IPS-18c (cell line): ENCODE results near the gene ZNF622.
"Not testable (repeated sequence)": the region's sequence is repeated elsewhere in the genome, so short reads cannot be mapped to it uniquely, and the experiment has no call there.

Experiments used
- H3K4me3 ChIP-seq: 2 replicates; pipeline ENCODE4 v1.7.0; 2013; ENCODE audit warnings: low read depth, mild to moderate bottlenecking, low read length, moderate library complexity; ENCODE audit not compliant: insufficient read depth
- H3K9me3 ChIP-seq: one replicate; pipeline ENCODE4 v1.6.1; 2013; ENCODE audit warnings: mild to moderate bottlenecking, low read length, moderate library complexity; ENCODE audit not compliant: control insufficient read depth, insufficient read depth

The ZNF622 gene

GRCh38 chr5:16484081-16484480, 18.5 kb upstream of the ZNF622 start:
- no peak overlapping the region for H3K4me3 ChIP-seq
- H3K9me3 ChIP-seq: no peaks in the 10 kb centered on the region

DNA sequence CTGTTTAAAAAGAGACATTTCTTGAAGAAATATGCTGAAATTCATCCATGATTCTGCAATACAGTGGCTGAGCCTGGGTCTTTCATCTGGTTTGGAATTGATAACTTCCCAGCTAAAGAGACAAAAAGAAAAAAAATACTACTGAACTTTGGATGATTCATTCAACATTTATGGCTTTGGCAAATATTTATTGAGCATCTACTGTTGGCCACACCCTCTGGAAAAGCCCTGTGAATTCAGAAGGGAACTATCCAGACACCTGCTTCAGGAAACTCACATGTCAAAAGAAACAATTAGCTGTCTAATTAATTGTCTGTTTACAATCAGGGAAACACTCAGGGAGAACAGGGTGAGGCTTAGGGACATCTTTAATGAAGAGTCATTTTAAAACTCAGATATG, 17.8 kb upstream of the ZNF622 start:
- Histone ChIP-seq H3K9me3 (no peaks in the 10 kb centered on the region), H3K4me3 (no peak overlapping the region)

- Histone ChIP-seq H3K4me3 (no peak overlapping the region), H3K9me3 (no peaks in the 10 kb centered on the region)
These were observed 17.3 kb upstream of the ZNF622 start for GRCh38 chr5:16482891-16483290.

GRCh38 chr5:16480821-16481538, 15.4 kb upstream of the ZNF622 start:
- Histone ChIP-seq H3K4me3 (no peak overlapping the region), H3K9me3 (no peaks in the 10 kb centered on the region)

DNA sequence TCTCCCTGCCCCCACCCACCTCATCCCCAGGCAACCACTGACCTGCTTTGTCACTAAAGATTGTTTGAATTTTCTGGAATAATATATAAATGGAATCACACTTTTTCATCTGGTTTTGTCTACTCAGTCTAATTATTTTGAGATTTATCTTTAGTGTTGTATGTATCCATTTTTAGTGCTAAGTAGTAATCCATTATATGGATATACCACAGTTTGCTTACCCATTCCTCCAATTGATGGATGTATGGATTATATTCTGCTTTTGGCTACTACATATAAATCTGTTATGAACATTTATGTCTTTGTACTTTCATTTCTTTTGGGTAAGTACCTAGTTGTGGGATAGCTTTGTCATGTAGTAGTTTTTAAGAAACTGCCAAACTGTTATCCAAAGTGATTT, 14.5 kb upstream of the ZNF622 start:
- no peak overlapping the region for H3K4me3 ChIP-seq
- no peaks in the 10 kb centered on the region for H3K9me3 ChIP-seq

- no peaks in the 10 kb centered on the region for H3K9me3 ChIP-seq
- H3K4me3 ChIP-seq: no peak overlapping the region
These were observed 11.9 kb upstream of the ZNF622 start for GRCh38 chr5:16477541-16477940.

GRCh38 chr5:16476417-16476816, 10.8 kb upstream of the ZNF622 start:
- not testable (repeated sequence) for H3K9me3 ChIP-seq, H3K4me3 ChIP-seq

DNA sequence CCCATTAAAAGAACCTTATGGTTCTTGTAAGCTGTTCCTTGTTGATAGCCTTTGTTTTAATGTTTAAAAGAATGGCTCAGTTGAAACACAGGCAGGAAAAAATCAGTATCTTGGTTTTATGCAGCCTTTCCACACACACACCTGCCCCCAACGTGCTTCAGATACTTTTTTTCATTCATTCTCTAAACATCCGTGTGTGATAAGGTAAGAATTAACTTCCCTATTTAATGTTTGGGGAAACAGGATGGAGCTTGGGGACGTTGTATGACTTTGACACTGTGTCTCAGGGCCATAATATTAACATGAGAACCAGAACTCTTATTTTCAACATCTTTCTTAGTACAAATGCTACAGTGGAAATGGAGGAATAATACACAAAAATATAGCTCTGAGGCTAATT, 5.8 kb upstream of the ZNF622 start:
- H3K4me3 ChIP-seq: no peak overlapping the region

DNA sequence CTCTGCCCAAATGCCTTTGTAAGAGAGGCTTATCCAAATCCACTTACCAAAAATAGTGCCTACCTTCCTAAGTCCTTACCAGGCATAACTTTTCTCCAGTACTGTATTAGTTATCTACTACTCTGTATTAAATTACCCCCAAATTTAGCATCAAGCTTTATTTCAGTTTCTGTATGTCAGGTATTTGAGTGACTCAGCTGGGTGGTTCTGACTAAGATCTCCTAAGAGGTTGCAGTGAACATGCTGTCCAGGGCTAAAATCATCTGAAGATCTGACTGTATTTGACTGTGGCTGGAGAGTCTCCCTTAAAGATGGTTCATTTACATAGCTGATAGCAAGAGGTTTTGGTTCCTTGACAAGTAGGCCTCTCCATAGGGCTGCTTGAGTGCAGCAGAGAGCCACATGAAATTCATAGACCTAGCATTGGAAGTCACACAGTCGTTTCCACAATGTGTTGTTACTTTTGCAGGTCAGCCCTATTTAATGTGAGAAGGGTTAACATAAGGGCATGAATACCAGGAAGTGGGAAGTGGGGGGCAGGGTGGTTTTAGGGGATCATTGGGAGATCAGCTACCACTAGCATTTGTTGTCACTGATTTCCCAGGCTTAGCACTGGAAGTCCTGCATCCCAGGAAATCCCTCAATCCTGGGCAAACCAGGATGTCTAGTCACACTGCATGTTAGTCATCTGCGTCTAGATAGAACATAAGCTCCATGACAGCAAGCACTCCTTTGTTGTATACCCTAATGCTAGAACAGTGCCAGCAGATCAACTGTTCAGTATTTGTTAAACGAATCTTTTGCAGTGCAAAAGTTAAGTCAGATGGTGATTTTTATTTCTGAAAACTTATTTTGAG, 2.0 kb upstream of the ZNF622 start:
- no peak overlapping the region for H3K4me3 ChIP-seq
- no peaks in the 10 kb centered on the region for H3K9me3 ChIP-seq

More for the DNA sequence above, 5.8 kb upstream of the ZNF622 start:
- H3K9me3 ChIP-seq: no peaks in the 10 kb centered on the region

- Histone ChIP-seq H3K9me3 (no peaks in the 10 kb centered on the region), H3K4me3 (peak overlapping the region; percentile 77)
These were observed 696 bp downstream of the ZNF622 start for GRCh38 chr5:16464664-16465543.

- H3K9me3 ChIP-seq: no peaks in the 10 kb centered on the region
These were observed 1.4 kb downstream of the ZNF622 start for GRCh38 chr5:16464231-16464630.

DNA sequence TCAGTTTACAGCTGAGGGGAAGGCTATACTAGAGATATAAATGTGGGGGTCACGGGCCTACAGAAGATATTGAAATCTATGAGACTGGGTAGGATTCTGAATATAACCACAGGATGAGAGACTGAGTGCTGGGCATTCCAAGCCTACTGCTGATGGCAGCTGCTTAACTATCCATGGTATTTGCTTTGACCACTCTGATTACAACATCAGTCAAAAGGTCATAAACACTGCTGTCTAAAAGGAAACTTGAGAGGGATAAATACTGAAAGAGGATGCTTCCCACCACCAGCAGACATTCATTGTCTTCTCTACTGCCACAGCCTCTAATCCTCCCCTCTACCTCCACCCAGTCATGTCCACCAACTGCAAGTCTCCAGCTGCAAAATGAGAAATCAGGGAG, 3.8 kb downstream of the ZNF622 start:
- Histone ChIP-seq H3K4me3 (no peak overlapping the region), H3K9me3 (no peaks in the 10 kb centered on the region)

More at GRCh38 chr5:16464231-16464630, 1.4 kb downstream of the ZNF622 start:
- peak overlapping the region; percentile 77 for H3K4me3 ChIP-seq

DNA sequence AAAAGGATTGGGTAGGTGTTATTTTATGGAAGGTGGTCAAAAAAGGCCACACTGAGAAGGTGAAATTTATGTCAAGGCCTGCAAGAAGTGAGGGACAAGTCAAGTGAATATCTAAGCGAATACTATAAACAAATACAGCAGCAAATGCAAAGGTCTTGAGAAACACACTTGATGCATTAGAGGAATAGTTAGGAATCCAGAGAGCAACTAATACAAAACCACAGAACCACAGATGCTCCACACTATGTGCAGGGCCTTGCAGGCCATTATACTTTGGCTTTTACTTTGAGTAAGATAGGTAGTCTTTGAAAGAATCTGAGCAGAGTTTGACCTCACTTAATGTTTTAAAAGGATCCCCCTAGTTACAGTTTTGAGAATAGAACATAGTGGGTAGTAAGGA, 4.6 kb downstream of the ZNF622 start:
- Histone ChIP-seq H3K9me3 (no peaks in the 10 kb centered on the region), H3K4me3 (no peak overlapping the region)

GRCh38 chr5:16459451-16459850, 6.1 kb downstream of the ZNF622 start:
- no peak overlapping the region for H3K4me3 ChIP-seq
- no peaks in the 10 kb centered on the region for H3K9me3 ChIP-seq

DNA sequence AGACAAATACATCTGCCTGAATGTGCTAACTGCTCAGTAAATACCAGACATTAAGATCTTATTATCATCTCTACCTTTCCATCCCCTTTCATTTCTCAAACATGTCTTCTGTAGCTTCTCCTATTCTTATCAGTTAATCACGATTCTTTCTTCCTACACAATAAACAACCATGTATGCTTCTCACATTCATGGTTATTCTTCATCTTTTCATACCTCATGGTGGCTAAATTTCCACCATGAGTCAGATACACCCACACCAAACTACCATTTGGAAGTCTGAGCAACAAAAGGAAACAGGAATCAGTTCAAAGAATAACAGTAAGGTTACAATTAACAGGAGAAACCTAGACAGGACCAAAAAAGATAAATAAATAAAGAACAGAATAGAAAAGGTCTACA, 7.7 kb downstream of the ZNF622 start:
- Histone ChIP-seq H3K4me3 (no peak overlapping the region), H3K9me3 (no peaks in the 10 kb centered on the region)

DNA sequence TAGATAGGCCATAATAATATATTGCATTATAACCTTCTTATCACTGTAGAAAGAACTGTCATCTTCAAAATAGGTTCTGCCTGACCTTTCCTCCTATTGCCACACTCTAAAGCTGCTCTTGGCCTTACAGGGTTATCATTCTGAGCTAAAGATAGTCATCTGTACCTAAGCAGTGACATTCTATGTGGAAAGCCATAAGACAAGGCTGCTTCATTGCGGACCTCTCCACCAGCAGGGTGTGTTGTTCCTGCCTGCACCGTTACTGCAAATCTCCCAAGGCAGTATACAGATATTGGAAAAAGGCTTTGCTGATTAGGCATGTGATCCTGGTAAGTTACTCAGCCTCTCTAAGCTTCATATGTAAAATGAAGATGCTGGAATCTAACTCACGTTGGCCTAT, 8.1 kb downstream of the ZNF622 start:
- Histone ChIP-seq H3K4me3 (no peak overlapping the region), H3K9me3 (no peaks in the 10 kb centered on the region)

DNA sequence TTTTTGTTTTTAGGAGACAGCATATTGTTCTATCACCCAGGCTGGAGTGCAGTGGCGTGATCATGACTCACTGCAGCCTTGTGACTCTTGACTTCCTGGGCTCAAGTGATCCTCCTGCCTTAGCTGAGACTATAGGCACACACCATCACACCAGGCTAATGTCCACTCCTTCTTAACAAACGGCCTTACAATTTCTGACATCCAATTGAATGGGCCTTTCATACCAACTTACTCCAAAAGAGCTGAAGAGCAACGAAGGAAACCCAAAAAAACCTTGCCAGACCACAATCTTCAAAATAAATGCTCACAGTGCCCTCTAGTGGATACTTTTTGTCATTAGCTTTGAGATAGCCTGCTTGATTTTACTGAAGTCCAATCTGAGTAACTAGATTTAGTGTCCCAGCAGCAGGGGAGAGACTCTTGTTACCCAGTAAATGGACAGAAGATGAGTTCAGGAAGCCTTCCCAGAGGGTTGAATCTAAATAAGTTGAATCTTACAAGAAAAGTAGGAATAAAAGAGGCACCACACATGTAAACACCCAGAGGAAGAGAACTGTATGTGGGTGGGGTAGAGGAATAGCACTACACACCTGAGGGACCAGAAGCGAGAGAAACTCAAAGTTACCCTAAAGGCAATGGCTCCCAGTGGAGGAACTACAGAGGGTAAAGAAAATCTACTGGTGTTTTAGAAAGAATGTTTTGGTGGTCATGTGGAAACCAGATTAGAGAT, 9.3 kb downstream of the ZNF622 start:
- H3K9me3 ChIP-seq: no peaks in the 10 kb centered on the region
- H3K4me3 ChIP-seq: no peak overlapping the region
